Fibroblast of mammary gland (primary cell): ENCODE measurements around the gene PTGER3.

Experiments
- DNase-seq: peaks from one replicate; pipeline ENCODE4 v3.0.0-alpha.2; 2010; ENCODE audit warnings: low read depth
- H3K4me3 ChIP-seq: 2 replicates; pipeline ENCODE4 v1.5.1; 2011; ENCODE audit warnings: low read depth, mild to moderate bottlenecking, low read length, moderate library complexity; ENCODE audit not compliant: control insufficient read depth
- TF ChIP-seq, protein P1 (sequence below): conservative IDR thresholded peaks from 2 replicates; pipeline ENCODE4 v1.5.1; 2011; ENCODE audit warnings: low read depth, low read length, inconsistent platforms; ENCODE audit not compliant: control insufficient read depth, insufficient read depth

The PTGER3 gene

DNA sequence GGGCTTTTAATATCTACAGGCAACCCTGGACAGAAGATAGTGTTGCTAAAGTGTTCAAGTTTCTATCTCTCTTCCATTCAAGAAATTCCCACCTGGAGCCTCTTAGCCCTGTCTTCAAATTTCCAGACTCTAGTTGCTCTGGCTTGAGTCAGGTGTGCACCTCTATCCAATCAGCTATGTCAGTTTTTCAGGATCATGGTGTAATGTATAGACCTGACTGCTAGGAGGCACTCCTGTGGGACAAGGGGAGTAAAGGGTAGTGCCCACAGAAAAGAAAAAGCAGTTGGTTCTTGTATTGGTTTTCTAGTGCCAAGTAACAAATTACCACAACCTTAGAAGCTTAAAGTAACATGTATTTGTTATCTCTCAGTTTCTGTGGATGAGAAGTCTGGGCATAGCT lies 39.4 kb upstream of the PTGER3 start:
- TF ChIP-seq, protein P1, sequence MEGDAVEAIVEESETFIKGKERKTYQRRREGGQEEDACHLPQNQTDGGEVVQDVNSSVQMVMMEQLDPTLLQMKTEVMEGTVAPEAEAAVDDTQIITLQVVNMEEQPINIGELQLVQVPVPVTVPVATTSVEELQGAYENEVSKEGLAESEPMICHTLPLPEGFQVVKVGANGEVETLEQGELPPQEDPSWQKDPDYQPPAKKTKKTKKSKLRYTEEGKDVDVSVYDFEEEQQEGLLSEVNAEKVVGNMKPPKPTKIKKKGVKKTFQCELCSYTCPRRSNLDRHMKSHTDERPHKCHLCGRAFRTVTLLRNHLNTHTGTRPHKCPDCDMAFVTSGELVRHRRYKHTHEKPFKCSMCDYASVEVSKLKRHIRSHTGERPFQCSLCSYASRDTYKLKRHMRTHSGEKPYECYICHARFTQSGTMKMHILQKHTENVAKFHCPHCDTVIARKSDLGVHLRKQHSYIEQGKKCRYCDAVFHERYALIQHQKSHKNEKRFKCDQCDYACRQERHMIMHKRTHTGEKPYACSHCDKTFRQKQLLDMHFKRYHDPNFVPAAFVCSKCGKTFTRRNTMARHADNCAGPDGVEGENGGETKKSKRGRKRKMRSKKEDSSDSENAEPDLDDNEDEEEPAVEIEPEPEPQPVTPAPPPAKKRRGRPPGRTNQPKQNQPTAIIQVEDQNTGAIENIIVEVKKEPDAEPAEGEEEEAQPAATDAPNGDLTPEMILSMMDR: no peak
- no peak overlapping the region for H3K4me3 ChIP-seq
- no peak for DNase-seq

- TF ChIP-seq, protein P1: no peak
- DNase-seq: peak; percentile 81
Observed at GRCh38 chr1:71086331-71086730, 38.7 kb upstream of the PTGER3 start.

DNA sequence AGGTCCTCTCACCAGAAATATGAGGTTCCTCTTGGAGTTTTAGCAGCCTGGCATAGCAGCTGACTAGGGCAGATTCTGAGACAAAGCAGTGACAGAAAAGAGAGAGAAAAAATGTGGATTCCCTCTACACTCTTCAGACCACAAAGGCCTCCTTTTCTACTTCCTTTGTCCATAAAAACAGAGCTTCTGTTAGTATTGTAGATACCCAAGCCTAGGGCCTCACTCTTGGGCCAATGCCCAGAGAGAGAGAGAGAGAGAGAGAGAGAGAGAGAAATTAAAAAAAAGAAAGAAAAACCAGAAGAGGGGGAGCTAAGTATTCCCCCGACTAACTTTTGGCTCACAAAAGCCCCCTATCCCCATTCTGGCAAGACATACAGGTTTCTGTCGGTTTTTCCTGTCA lies 35.7 kb upstream of the PTGER3 start:
- no peak for DNase-seq
- H3K4me3 ChIP-seq: no peak overlapping the region
- TF ChIP-seq, protein P1: no peak

More at GRCh38 chr1:71086331-71086730, 38.7 kb upstream of the PTGER3 start:
- H3K4me3 ChIP-seq: no peak overlapping the region

GRCh38 chr1:71081697-71082080 lies 34.1 kb upstream of the PTGER3 start:
- H3K4me3 ChIP-seq: peak overlapping the region; percentile 95
- no peak for DNase-seq
- TF ChIP-seq, protein P1: no peak

- TF ChIP-seq, protein P1: peak; percentile 64
- DNase-seq: peak; percentile 95
Observed at GRCh38 chr1:71080739-71081696, 33.4 kb upstream of the PTGER3 start, which contains the start of gene ZRANB2. Gene ZRANB2 (minus strand): TSS chr1:71081035. CDS start chr1:71080995, 40 bp downstream.

DNA sequence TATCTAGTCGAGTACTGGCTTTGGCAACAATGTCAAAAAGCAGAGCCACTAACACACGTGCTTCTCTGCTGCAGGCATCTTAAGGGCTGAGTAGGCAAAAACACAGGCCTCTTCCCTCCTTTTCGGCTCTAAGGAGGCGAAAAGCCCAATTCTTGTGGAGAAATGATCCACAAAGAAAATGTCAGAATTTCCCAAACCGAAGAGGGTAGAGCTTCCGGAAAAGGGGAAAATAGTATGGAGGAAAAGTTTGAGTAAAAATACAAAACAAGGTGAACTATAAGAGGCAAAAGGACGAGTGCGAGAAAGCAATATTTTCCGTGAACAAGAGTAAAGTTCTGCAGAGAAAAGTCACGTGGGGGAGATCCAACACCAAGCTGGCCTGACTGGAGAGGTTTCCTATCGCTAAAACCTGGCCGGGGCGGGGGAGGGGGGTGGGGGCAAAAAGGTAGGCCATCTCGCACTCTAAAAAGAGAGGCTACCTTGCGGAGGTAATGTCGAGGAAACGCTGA lies 32.7 kb upstream of the PTGER3 start:
- DNase-seq: peak; percentile 31
- peak overlapping the region; percentile 95 for H3K4me3 ChIP-seq
- TF ChIP-seq, protein P1: no peak

More at GRCh38 chr1:71080739-71081696, 33.4 kb upstream of the PTGER3 start, which contains the start of gene ZRANB2:
- peak within 1 kb of the TSS; percentile 95 for H3K4me3 ChIP-seq
